HCT116 (cell line): Measurements from ENCODE around the gene INTS1. TPM values are rescaled to one million over a fixed set of nuclear protein-coding genes. Genes with fewer than 3 reads are reported as not detected.

ENCODE experiments used
- ATAC-seq: fragments of 200-7000 bp; cut with Tn5 transposase; 2 replicates; pipeline ENCODE4 v1.9.1; 2020; ENCODE audit warnings: mild to moderate bottlenecking, moderate library complexity
- BruUV-seq: library from RNA; stranded (reverse); fragments of 400-500 nt; replicated peaks from 2 replicates; lab custom pipeline; 2021; lab: Mats Ljungman, UMichigan
- CTCF ChIA-PET: fragments of 300-600 bp; sonication (Branson Sonifier 250); formaldehyde crosslinking; loops from one replicate; lab custom pipeline; 2021; ENCODE audit warnings: antibody characterized with exemption; lab: Charles Lee
- POLR2A ChIA-PET: fragments of 300-600, 350-600 bp; sonication (Branson Sonifier 250); formaldehyde crosslinking; loops from one replicate; lab custom pipeline; 2021; ENCODE audit warnings: antibody characterized with exemption; lab: Charles Lee
- RAD21 ChIA-PET, 2 experiments: fragments of 300-600 bp; sonication (Branson Sonifier 250); formaldehyde crosslinking; loops; one replicate each; lab custom pipeline; 2023; ENCODE audit warnings: low total read pairs in 2 of 2; ENCODE audit not compliant: uncharacterized antibody in 2 of 2, unreplicated experiment in 2 of 2, low non-redundant PET in 1 of 2; lab: Charles Lee
- DNase-seq: peaks from one replicate; pipeline ENCODE4 v3.0.0-alpha.2; 2010; ENCODE audit warnings: low read depth, low spot score
- H2AFZ ChIP-seq: fragments of 200-600 bp; shearing (Covaris generic), sonication (generic); 2 replicates; pipeline ENCODE4 v1.6.1; 2017; ENCODE audit warnings: low read depth, mixed run types, mixed read lengths, antibody characterized with exemption, low read length; ENCODE audit not compliant: poor library complexity, severe bottlenecking
- H3K27ac ChIP-seq: 2 replicates; pipeline ENCODE4 v1.5.1; 2012; ENCODE audit warnings: low read depth, low read length
- H3K27me3 ChIP-seq: fragments of 200-600 bp; sonication (generic); 2 replicates; pipeline ENCODE4 v1.6.1; 2016; ENCODE audit warnings: mixed run types, low read length, mixed read lengths; ENCODE audit not compliant: insufficient read depth
- H3K36me3 ChIP-seq, 2 experiments: fragments of 200-500 bp in 1 of 2; fragments of 200-600 bp in 1 of 2; sonication (Bioruptor generic) in 1 of 2; sonication (generic) in 1 of 2; 2 replicates each; pipeline versions ENCODE4 v1.5.1 to v1.6.1; 2014 to 2016; ENCODE audit warnings: low read length in 2 of 2, inconsistent platforms in 1 of 2, mixed read lengths in 1 of 2, mixed run types in 1 of 2; ENCODE audit not compliant: insufficient read depth in 2 of 2, control insufficient read depth in 1 of 2
- H3K4me1 ChIP-seq, 2 experiments: fragments of 200-600 bp in 1 of 2; sonication (generic) in 1 of 2; 2 replicates each; pipeline versions ENCODE4 v1.5.1 to v1.6.1; 2012 to 2017; ENCODE audit warnings: low read length in 2 of 2, inconsistent platforms in 1 of 2, mild to moderate bottlenecking in 1 of 2, mixed read lengths in 1 of 2, mixed run types in 1 of 2, moderate library complexity in 1 of 2; ENCODE audit not compliant: insufficient read depth in 2 of 2, control insufficient read depth in 1 of 2
- H3K4me2 ChIP-seq: fragments of 200-600 bp; sonication (generic); 2 replicates; pipeline ENCODE4 v1.6.1; 2017; ENCODE audit warnings: mixed run types, low read length, mixed read lengths
- H3K4me3 ChIP-seq, 2 experiments: fragments of 200-600 bp in 1 of 2; sonication (generic) in 1 of 2; replicated peaks in 1 of 2; 2 replicates each; pipeline ENCODE4 v1.5.1; 2011 to 2016; ENCODE audit warnings: low read length in 2 of 2, control low read depth in 1 of 2, low read depth in 1 of 2, mild to moderate bottlenecking in 1 of 2, mixed read lengths in 1 of 2, mixed run types in 1 of 2
- H3K79me2 ChIP-seq: fragments of 200-600 bp; sonication (generic); 2 replicates; pipeline ENCODE4 v1.6.1; 2017; ENCODE audit warnings: mild to moderate bottlenecking, mixed run types, low read length, moderate library complexity, mixed read lengths; ENCODE audit not compliant: insufficient read depth
- H3K9ac ChIP-seq: fragments of 200-600 bp; sonication (generic); 2 replicates; pipeline ENCODE4 v1.6.1; 2016; ENCODE audit warnings: low read length, mixed read lengths
- H3K9me2 ChIP-seq: fragments of 200-600 bp; sonication (generic), shearing (Covaris generic); 2 replicates; pipeline ENCODE4 v1.6.1; 2017; ENCODE audit warnings: mixed run types, mild to moderate bottlenecking, moderate library complexity; ENCODE audit not compliant: insufficient read depth
- H3K9me3 ChIP-seq, 2 experiments: fragments of 200-500 bp in 1 of 2; fragments of 200-600 bp in 1 of 2; sonication (Bioruptor generic) in 1 of 2; sonication (generic) in 1 of 2; 2 replicates each; pipeline ENCODE4 v1.6.1; 2014 to 2017; ENCODE audit warnings: low read length in 2 of 2, mixed read lengths in 2 of 2, inconsistent platforms in 1 of 2, low read depth in 1 of 2, mild to moderate bottlenecking in 1 of 2, mixed run types in 1 of 2, moderate library complexity in 1 of 2; ENCODE audit not compliant: control insufficient read depth in 1 of 2, insufficient read depth in 1 of 2
- H4K20me1 ChIP-seq: fragments of 200-600 bp; sonication (generic), shearing (Covaris generic); 2 replicates; pipeline ENCODE4 v1.6.1; 2017; ENCODE audit warnings: mixed run types, mild to moderate bottlenecking, moderate library complexity; ENCODE audit not compliant: insufficient read depth
- CBX3 ChIP-seq: IDR thresholded peaks from 2 replicates; pipeline ENCODE4 v1.6.1; 2012; ENCODE audit warnings: low read depth
- CEBPB ChIP-seq: IDR thresholded peaks from 2 replicates; pipeline ENCODE4 v1.6.1; 2012; ENCODE audit warnings: low read depth
- ELF1 ChIP-seq: IDR thresholded peaks from 2 replicates; pipeline ENCODE4 v1.6.1; 2012; ENCODE audit warnings: low read depth, borderline replicate concordance
- EZH2 ChIP-seq: fragments of 200-600 bp; sonication (generic); IDR thresholded peaks from 2 replicates; pipeline ENCODE4 v1.6.1; 2017; ENCODE audit warnings: antibody characterized with exemption, mixed run types
- EZH2phosphoT487 ChIP-seq: fragments of 200-600 bp; IDR thresholded peaks from 2 replicates; pipeline ENCODE4 v1.6.1; 2018; ENCODE audit warnings: antibody characterized with exemption, borderline replicate concordance
- POLR2A ChIP-seq: IDR thresholded peaks from 2 replicates; pipeline ENCODE4 v1.7.0; 2011; ENCODE audit warnings: borderline replicate concordance; ENCODE audit not compliant: insufficient read depth, insufficient read length; ENCODE audit errors: extremely low read depth
- POLR2AphosphoS5 ChIP-seq: IDR thresholded peaks from 2 replicates; pipeline ENCODE4 v1.6.1; 2011; ENCODE audit warnings: mild to moderate bottlenecking, low read depth, low read length, moderate library complexity
- RAD21 ChIP-seq: IDR thresholded peaks from 2 replicates; pipeline ENCODE4 v1.6.1; 2012; ENCODE audit warnings: low read depth, mild to moderate bottlenecking
- SIN3A ChIP-seq: IDR thresholded peaks from 2 replicates; pipeline ENCODE4 v1.6.1; 2012; ENCODE audit warnings: low read depth
- SP1 ChIP-seq: IDR thresholded peaks from 2 replicates; pipeline ENCODE4 v1.6.1; 2012; ENCODE audit warnings: low read depth
- SRF ChIP-seq: IDR thresholded peaks from 2 replicates; pipeline ENCODE4 v1.6.1; 2012; ENCODE audit warnings: low read depth
- TCF7L2 ChIP-seq: IDR thresholded peaks from 2 replicates; pipeline ENCODE4 v1.7.0; 2011; ENCODE audit warnings: borderline replicate concordance, inconsistent platforms; ENCODE audit not compliant: insufficient read depth, insufficient read length; ENCODE audit errors: extremely low read depth
- YY1 ChIP-seq: IDR thresholded peaks from 2 replicates; pipeline ENCODE4 v1.6.1; 2011; ENCODE audit warnings: low read length, low read depth, moderate library complexity, mild to moderate bottlenecking; ENCODE audit not compliant: insufficient replicate concordance; ENCODE audit errors: extremely low read depth
- ZNF274 ChIP-seq: fragments of 200-500 bp; sonication (Bioruptor generic); IDR thresholded peaks from 2 replicates; pipeline ENCODE4 v1.6.1; 2014; ENCODE audit warnings: mild to moderate bottlenecking, low read depth, low read length, inconsistent platforms
- intact Hi-C: fragments of 100-400 bp; cut with micrococcal nuclease; formaldehyde crosslinking; loops from 2 replicates; pipeline ENCODE4 v1.10.0; 2022
- total RNA-seq: library from RNA; stranded (reverse); gene quantifications from one replicate; pipeline ENCODE4 v1.2.1, GENCODE V29; 2021; ENCODE audit not compliant: unreplicated experiment
- TF ChIP-seq, protein P1 (sequence below): IDR thresholded peaks from 2 replicates; pipeline ENCODE4 v1.6.1; 2012
- TF ChIP-seq, protein P2 (sequence below): IDR thresholded peaks from 2 replicates; pipeline ENCODE4 v1.6.1; 2012
- TF ChIP-seq, protein P3 (sequence below): IDR thresholded peaks from 2 replicates; pipeline ENCODE4 v1.6.1; 2012; ENCODE audit warnings: low read depth
- TF ChIP-seq, protein P4 (sequence below): IDR thresholded peaks from 2 replicates; pipeline ENCODE4 v1.6.1; 2011; ENCODE audit warnings: mild to moderate bottlenecking, low read length, moderate library complexity; ENCODE audit not compliant: insufficient replicate concordance; ENCODE audit errors: extremely low read depth

INTS1 gene
- total RNA-seq, 1 experiment from 2014 or later = 167 TPM

- TF ChIP-seq ZNF274 (no peak), TCF7L2 (no peak), RAD21 (no peak), SIN3A (no peak), YY1 (no peak)
- TF ChIP-seq, protein P1, sequence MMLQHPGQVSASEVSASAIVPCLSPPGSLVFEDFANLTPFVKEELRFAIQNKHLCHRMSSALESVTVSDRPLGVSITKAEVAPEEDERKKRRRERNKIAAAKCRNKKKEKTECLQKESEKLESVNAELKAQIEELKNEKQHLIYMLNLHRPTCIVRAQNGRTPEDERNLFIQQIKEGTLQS = no peak
- TF ChIP-seq, protein P2, sequence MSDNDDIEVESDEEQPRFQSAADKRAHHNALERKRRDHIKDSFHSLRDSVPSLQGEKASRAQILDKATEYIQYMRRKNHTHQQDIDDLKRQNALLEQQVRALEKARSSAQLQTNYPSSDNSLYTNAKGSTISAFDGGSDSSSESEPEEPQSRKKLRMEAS = no peak
These were observed 10.2 kb upstream of the INTS1 start (continued) for GRCh38 chr7:1514407-1514806.

DNA sequence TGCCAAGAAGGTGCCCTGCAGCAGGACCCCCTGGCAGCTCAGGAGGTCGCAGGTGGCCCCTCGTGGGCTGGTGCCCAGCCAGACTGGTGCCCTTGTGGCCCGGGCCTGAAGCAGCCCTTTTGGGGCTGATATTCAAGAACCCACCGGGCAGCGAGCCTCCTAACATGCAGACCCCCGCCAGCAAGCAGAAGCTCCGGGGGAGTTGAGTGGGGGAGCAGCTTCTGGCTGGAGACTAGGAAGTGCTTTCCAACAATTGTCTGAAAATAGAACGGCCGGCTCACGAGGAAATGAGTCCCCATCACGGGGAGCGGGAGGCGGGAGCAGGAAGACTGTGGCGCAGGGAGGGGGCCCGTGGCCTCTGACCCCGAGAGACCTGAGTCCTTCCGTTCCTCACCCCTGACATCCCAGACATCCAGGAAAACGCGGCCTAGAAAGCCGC, 9.5 kb upstream of the INTS1 start:
- Histone ChIP-seq H3K27ac (peak overlapping the region; percentile 86), H3K36me3 (no peaks in the 10 kb centered on the region), H3K9me3 (no peaks in the 10 kb centered on the region), H3K4me1 (peaks cover 17 to 42% of the 10 kb centered on the region in 2 experiments), H2AFZ (no peak overlapping the region), H4K20me1 (no peaks in the 10 kb centered on the region), H3K27me3 (no peaks in the 10 kb centered on the region), H3K9me2 (no peaks in the 10 kb centered on the region), H3K9ac (peak overlapping the region; percentile 62), H3K79me2 (no peaks in the 10 kb centered on the region), H3K4me3 (peak overlapping the region in 1 of 2 experiments; percentile 33; a peak in 1 of 4 replicates), H3K4me2 (peak overlapping the region; percentile 60)
- BruUV-seq = TSS peak; percentile 59
- intact Hi-C loops = no loop called here
- ChIA-PET RAD21 (interaction anchor here in 1 of 2 experiments (0.7 kb wide), 1 partner anchor 77 kb away, joined by 4 read pairs; no protein-coding TSS in a partner anchor), POLR2A (interaction anchor here (1.0 kb wide), 1 partner anchor 9 kb away, joined by 3 read pairs; no protein-coding TSS in a partner anchor), CTCF (interaction anchor here (1.4 kb wide), 1 partner anchor 42 kb away, joined by 6 read pairs; the partner anchor contains the start of gene TMEM184A)
- no peak for TF ChIP-seq ELF1
- TF ChIP-seq SRF = no peak
- no peak for TF ChIP-seq POLR2AphosphoS5
- TF ChIP-seq, protein P3, sequence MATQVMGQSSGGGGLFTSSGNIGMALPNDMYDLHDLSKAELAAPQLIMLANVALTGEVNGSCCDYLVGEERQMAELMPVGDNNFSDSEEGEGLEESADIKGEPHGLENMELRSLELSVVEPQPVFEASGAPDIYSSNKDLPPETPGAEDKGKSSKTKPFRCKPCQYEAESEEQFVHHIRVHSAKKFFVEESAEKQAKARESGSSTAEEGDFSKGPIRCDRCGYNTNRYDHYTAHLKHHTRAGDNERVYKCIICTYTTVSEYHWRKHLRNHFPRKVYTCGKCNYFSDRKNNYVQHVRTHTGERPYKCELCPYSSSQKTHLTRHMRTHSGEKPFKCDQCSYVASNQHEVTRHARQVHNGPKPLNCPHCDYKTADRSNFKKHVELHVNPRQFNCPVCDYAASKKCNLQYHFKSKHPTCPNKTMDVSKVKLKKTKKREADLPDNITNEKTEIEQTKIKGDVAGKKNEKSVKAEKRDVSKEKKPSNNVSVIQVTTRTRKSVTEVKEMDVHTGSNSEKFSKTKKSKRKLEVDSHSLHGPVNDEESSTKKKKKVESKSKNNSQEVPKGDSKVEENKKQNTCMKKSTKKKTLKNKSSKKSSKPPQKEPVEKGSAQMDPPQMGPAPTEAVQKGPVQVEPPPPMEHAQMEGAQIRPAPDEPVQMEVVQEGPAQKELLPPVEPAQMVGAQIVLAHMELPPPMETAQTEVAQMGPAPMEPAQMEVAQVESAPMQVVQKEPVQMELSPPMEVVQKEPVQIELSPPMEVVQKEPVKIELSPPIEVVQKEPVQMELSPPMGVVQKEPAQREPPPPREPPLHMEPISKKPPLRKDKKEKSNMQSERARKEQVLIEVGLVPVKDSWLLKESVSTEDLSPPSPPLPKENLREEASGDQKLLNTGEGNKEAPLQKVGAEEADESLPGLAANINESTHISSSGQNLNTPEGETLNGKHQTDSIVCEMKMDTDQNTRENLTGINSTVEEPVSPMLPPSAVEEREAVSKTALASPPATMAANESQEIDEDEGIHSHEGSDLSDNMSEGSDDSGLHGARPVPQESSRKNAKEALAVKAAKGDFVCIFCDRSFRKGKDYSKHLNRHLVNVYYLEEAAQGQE = no peak
- TF ChIP-seq, protein P2 = no peak
- TF ChIP-seq EZH2phosphoT487 = no peak
- TF ChIP-seq, protein P4, sequence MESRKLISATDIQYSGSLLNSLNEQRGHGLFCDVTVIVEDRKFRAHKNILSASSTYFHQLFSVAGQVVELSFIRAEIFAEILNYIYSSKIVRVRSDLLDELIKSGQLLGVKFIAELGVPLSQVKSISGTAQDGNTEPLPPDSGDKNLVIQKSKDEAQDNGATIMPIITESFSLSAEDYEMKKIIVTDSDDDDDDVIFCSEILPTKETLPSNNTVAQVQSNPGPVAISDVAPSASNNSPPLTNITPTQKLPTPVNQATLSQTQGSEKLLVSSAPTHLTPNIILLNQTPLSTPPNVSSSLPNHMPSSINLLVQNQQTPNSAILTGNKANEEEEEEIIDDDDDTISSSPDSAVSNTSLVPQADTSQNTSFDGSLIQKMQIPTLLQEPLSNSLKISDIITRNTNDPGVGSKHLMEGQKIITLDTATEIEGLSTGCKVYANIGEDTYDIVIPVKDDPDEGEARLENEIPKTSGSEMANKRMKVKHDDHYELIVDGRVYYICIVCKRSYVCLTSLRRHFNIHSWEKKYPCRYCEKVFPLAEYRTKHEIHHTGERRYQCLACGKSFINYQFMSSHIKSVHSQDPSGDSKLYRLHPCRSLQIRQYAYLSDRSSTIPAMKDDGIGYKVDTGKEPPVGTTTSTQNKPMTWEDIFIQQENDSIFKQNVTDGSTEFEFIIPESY = no peak
- no peak for TF ChIP-seq YY1
- no peak for TF ChIP-seq CEBPB
- no peak for TF ChIP-seq EZH2
- no peak for TF ChIP-seq CBX3
- no peak for TF ChIP-seq POLR2A
- TF ChIP-seq, protein P1 = no peak
- TF ChIP-seq SP1 = no peak
- no peak for TF ChIP-seq ZNF274
- no peak for DNase-seq
- peak; percentile 41 for ATAC-seq
